ENCODE results near the gene UBE2J1.

The UBE2J1 gene

GRCh38 chr6:89381031-89381430 is 28.5 kb upstream of the UBE2J1 start:
- peaks cover under 1% of the 10 kb centered on the region for H3K4me1 Mint-ChIP-seq
- H3K27me3 Mint-ChIP-seq, result no peaks in the 10 kb centered on the region
- no peak for DNase-seq (ENCODE audit: low spot score in 2 of 2)
- H3K4me3 Mint-ChIP-seq, result no peak overlapping the region
- no peak overlapping the region for H3K27ac Mint-ChIP-seq (ENCODE audit: low read depth)
- H3K36me3 Mint-ChIP-seq (ENCODE audit: insufficient read depth), result no peaks in the 10 kb centered on the region
- ATAC-seq (replicated peaks; ENCODE audit: extremely low read depth, poor library complexity, severe bottlenecking), result no peak
- H3K9me3 Mint-ChIP-seq, result no peaks in the 10 kb centered on the region

GRCh38 chr6:89379281-89379680 is 26.8 kb upstream of the UBE2J1 start:
- ATAC-seq (replicated peaks; ENCODE audit: extremely low read depth, poor library complexity, severe bottlenecking) (no peak), DNase-seq (ENCODE audit: low spot score in 2 of 2) (no peak)
- H3K27me3 Mint-ChIP-seq, result no peaks in the 10 kb centered on the region
- H3K9me3 Mint-ChIP-seq, result no peaks in the 10 kb centered on the region
- H3K36me3 Mint-ChIP-seq (ENCODE audit: insufficient read depth), result peaks cover 2% of the 10 kb centered on the region
- H3K4me3 Mint-ChIP-seq, result no peak overlapping the region
- no peak overlapping the region for H3K27ac Mint-ChIP-seq (ENCODE audit: low read depth)
- peaks cover 12% of the 10 kb centered on the region for H3K4me1 Mint-ChIP-seq

- Mint-ChIP-seq H3K9me3 (no peaks in the 10 kb centered on the region), H3K36me3 (ENCODE audit: insufficient read depth) (peaks cover 2% of the 10 kb centered on the region), H3K27ac (ENCODE audit: low read depth) (no peak overlapping the region), H3K4me3 (no peak overlapping the region), H3K4me1 (peaks cover 12% of the 10 kb centered on the region), H3K27me3 (no peaks in the 10 kb centered on the region)
- no peak for ATAC-seq (replicated peaks; ENCODE audit: extremely low read depth, poor library complexity, severe bottlenecking)
- no peak for DNase-seq (ENCODE audit: low spot score in 2 of 2)
These were observed 26.1 kb upstream of the UBE2J1 start for GRCh38 chr6:89378628-89379027.

GRCh38 chr6:89375427-89376267 is 23.1 kb upstream of the UBE2J1 start:
- Mint-ChIP-seq H3K4me3 (no peak overlapping the region), H3K27me3 (no peaks in the 10 kb centered on the region), H3K4me1 (peaks cover 18% of the 10 kb centered on the region), H3K27ac (ENCODE audit: low read depth) (peak overlapping the region; percentile 25), H3K9me3 (no peaks in the 10 kb centered on the region), H3K36me3 (ENCODE audit: insufficient read depth) (peaks cover 2% of the 10 kb centered on the region)
- ATAC-seq (replicated peaks; ENCODE audit: extremely low read depth, poor library complexity, severe bottlenecking) (peak; percentile 98), DNase-seq (ENCODE audit: low spot score in 2 of 2) (peak; percentile 63 to 81)

- no peak for ATAC-seq (replicated peaks; ENCODE audit: extremely low read depth, poor library complexity, severe bottlenecking)
These were observed 20.0 kb upstream of the UBE2J1 start for GRCh38 chr6:89372506-89372901.

GRCh38 chr6:89371849-89372505 is 19.5 kb upstream of the UBE2J1 start:
- peaks cover 18% of the 10 kb centered on the region for H3K4me1 Mint-ChIP-seq
- ATAC-seq (replicated peaks; ENCODE audit: extremely low read depth, poor library complexity, severe bottlenecking) (peak; percentile 54), DNase-seq (ENCODE audit: low spot score in 2 of 2) (peak; percentile 68 to 74)
- peaks cover 2% of the 10 kb centered on the region for H3K36me3 Mint-ChIP-seq (ENCODE audit: insufficient read depth)
- H3K4me3 Mint-ChIP-seq, result no peak overlapping the region
- H3K9me3 Mint-ChIP-seq, result no peaks in the 10 kb centered on the region
- H3K27me3 Mint-ChIP-seq, result no peaks in the 10 kb centered on the region
- no peak overlapping the region for H3K27ac Mint-ChIP-seq (ENCODE audit: low read depth)

More at GRCh38 chr6:89372506-89372901, 20.0 kb upstream of the UBE2J1 start:
- H3K27ac Mint-ChIP-seq (ENCODE audit: low read depth), result no peak overlapping the region
- H3K4me1 Mint-ChIP-seq, result peaks cover 18% of the 10 kb centered on the region
- DNase-seq (ENCODE audit: low spot score in 2 of 2), result no peak
- H3K27me3 Mint-ChIP-seq, result no peaks in the 10 kb centered on the region
- no peak overlapping the region for H3K4me3 Mint-ChIP-seq
- H3K36me3 Mint-ChIP-seq (ENCODE audit: insufficient read depth), result peaks cover 2% of the 10 kb centered on the region
- H3K9me3 Mint-ChIP-seq, result no peaks in the 10 kb centered on the region

GRCh38 chr6:89368999-89369398 is 16.5 kb upstream of the UBE2J1 start:
- no peaks in the 10 kb centered on the region for H3K27me3 Mint-ChIP-seq
- no peak overlapping the region for H3K4me3 Mint-ChIP-seq
- DNase-seq (ENCODE audit: low spot score in 2 of 2), result no peak
- no peaks in the 10 kb centered on the region for H3K9me3 Mint-ChIP-seq
- no peaks in the 10 kb centered on the region for H3K36me3 Mint-ChIP-seq (ENCODE audit: insufficient read depth)
- H3K27ac Mint-ChIP-seq (ENCODE audit: low read depth), result no peak overlapping the region
- peaks cover 6% of the 10 kb centered on the region for H3K4me1 Mint-ChIP-seq
- no peak for ATAC-seq (replicated peaks; ENCODE audit: extremely low read depth, poor library complexity, severe bottlenecking)

GRCh38 chr6:89368107-89368506 is 15.6 kb upstream of the UBE2J1 start:
- no peaks in the 10 kb centered on the region for H3K9me3 Mint-ChIP-seq
- no peak overlapping the region for H3K4me3 Mint-ChIP-seq
- no peaks in the 10 kb centered on the region for H3K36me3 Mint-ChIP-seq (ENCODE audit: insufficient read depth)
- no peaks in the 10 kb centered on the region for H3K27me3 Mint-ChIP-seq
- DNase-seq (ENCODE audit: low spot score in 2 of 2) (peak in 1 of 2 donors; percentile 31), ATAC-seq (replicated peaks; ENCODE audit: extremely low read depth, poor library complexity, severe bottlenecking) (no peak)
- H3K4me1 Mint-ChIP-seq, result peaks cover 6% of the 10 kb centered on the region
- H3K27ac Mint-ChIP-seq (ENCODE audit: low read depth), result no peak overlapping the region

GRCh38 chr6:89364586-89364985 is 12.1 kb upstream of the UBE2J1 start:
- no peaks in the 10 kb centered on the region for H3K9me3 Mint-ChIP-seq
- H3K36me3 Mint-ChIP-seq (ENCODE audit: insufficient read depth), result peaks cover 1% of the 10 kb centered on the region
- H3K4me1 Mint-ChIP-seq, result peaks cover 7% of the 10 kb centered on the region
- ATAC-seq (replicated peaks; ENCODE audit: extremely low read depth, poor library complexity, severe bottlenecking), result no peak
- no peak overlapping the region for H3K27ac Mint-ChIP-seq (ENCODE audit: low read depth)
- no peaks in the 10 kb centered on the region for H3K27me3 Mint-ChIP-seq
- no peak for DNase-seq (ENCODE audit: low spot score in 2 of 2)
- H3K4me3 Mint-ChIP-seq, result no peak overlapping the region

- DNase-seq (ENCODE audit: low spot score in 2 of 2) (no peak), ATAC-seq (replicated peaks; ENCODE audit: extremely low read depth, poor library complexity, severe bottlenecking) (no peak)
- peaks cover 4% of the 10 kb centered on the region for H3K36me3 Mint-ChIP-seq (ENCODE audit: insufficient read depth)
- H3K27ac Mint-ChIP-seq (ENCODE audit: low read depth), result no peak overlapping the region
- peaks cover 15% of the 10 kb centered on the region for H3K4me1 Mint-ChIP-seq
- H3K4me3 Mint-ChIP-seq, result no peak overlapping the region
- H3K27me3 Mint-ChIP-seq, result no peaks in the 10 kb centered on the region
- no peaks in the 10 kb centered on the region for H3K9me3 Mint-ChIP-seq
These were observed 8.6 kb upstream of the UBE2J1 start for GRCh38 chr6:89361171-89361570.

GRCh38 chr6:89360415-89360999 is 8.0 kb upstream of the UBE2J1 start:
- Mint-ChIP-seq H3K27ac (ENCODE audit: low read depth) (no peak overlapping the region), H3K9me3 (no peaks in the 10 kb centered on the region), H3K4me1 (peaks cover 15% of the 10 kb centered on the region), H3K36me3 (ENCODE audit: insufficient read depth) (peaks cover 4% of the 10 kb centered on the region), H3K4me3 (no peak overlapping the region), H3K27me3 (no peaks in the 10 kb centered on the region)
- DNase-seq (ENCODE audit: low spot score in 2 of 2) (no peak), ATAC-seq (replicated peaks; ENCODE audit: extremely low read depth, poor library complexity, severe bottlenecking) (peak; percentile 73)

GRCh38 chr6:89359561-89359960 is 7.0 kb upstream of the UBE2J1 start:
- Mint-ChIP-seq H3K27ac (ENCODE audit: low read depth) (no peak overlapping the region), H3K4me1 (peaks cover 15% of the 10 kb centered on the region), H3K27me3 (no peaks in the 10 kb centered on the region), H3K9me3 (no peaks in the 10 kb centered on the region), H3K36me3 (ENCODE audit: insufficient read depth) (peaks cover 4% of the 10 kb centered on the region), H3K4me3 (no peak overlapping the region)
- no peak for DNase-seq (ENCODE audit: low spot score in 2 of 2)
- ATAC-seq (replicated peaks; ENCODE audit: extremely low read depth, poor library complexity, severe bottlenecking), result no peak

- Mint-ChIP-seq H3K27me3 (no peaks in the 10 kb centered on the region), H3K9me3 (no peaks in the 10 kb centered on the region), H3K4me1 (peaks cover 21% of the 10 kb centered on the region), H3K27ac (ENCODE audit: low read depth) (peak overlapping the region; percentile 73), H3K36me3 (ENCODE audit: insufficient read depth) (peaks cover 6% of the 10 kb centered on the region), H3K4me3 (peak overlapping the region; percentile 76)
- DNase-seq (ENCODE audit: low spot score in 2 of 2) (no peak), ATAC-seq (replicated peaks; ENCODE audit: extremely low read depth, poor library complexity, severe bottlenecking) (no peak)
These were observed 4.9 kb upstream of the UBE2J1 start for GRCh38 chr6:89357390-89357789.
